NB4 (cell line): ENCODE results near the gene CWC27.
"Not testable (repeated sequence)": the region's sequence is repeated elsewhere in the genome, so short reads cannot be mapped to it uniquely, and the experiment has no call there.

Experiments used
- DNase-seq: peaks from one replicate; pipeline ENCODE4 v3.0.0; 2010; ENCODE audit warnings: low read depth
- H3K4me3 ChIP-seq: one replicate; pipeline ENCODE4 v1.5.1; 2011; ENCODE audit warnings: mild to moderate bottlenecking, low read depth, low read length, moderate library complexity
- MAX ChIP-seq: IDR thresholded peaks from 2 replicates; pipeline ENCODE4 v1.6.1; 2011; ENCODE audit warnings: low read depth, low read length
- MYC ChIP-seq: IDR thresholded peaks from 2 replicates; pipeline ENCODE4 v1.6.1; 2011; ENCODE audit warnings: low read depth, low read length
- POLR2A ChIP-seq: IDR thresholded peaks from 2 replicates; pipeline ENCODE4 v1.6.1; 2011; ENCODE audit warnings: mild to moderate bottlenecking; ENCODE audit not compliant: insufficient read length; ENCODE audit errors: extremely low read depth
- TF ChIP-seq, protein P1 (sequence below): IDR thresholded peaks from one replicate; pipeline ENCODE4 v1.5.1; 2012; ENCODE audit warnings: low read depth, low read length

The CWC27 gene

GRCh38 chr5:64923151-64923685, 154.5 kb downstream of the CWC27 start:
- TF ChIP-seq MYC (no peak), POLR2A (no peak), MAX (no peak)
- TF ChIP-seq, protein P1, sequence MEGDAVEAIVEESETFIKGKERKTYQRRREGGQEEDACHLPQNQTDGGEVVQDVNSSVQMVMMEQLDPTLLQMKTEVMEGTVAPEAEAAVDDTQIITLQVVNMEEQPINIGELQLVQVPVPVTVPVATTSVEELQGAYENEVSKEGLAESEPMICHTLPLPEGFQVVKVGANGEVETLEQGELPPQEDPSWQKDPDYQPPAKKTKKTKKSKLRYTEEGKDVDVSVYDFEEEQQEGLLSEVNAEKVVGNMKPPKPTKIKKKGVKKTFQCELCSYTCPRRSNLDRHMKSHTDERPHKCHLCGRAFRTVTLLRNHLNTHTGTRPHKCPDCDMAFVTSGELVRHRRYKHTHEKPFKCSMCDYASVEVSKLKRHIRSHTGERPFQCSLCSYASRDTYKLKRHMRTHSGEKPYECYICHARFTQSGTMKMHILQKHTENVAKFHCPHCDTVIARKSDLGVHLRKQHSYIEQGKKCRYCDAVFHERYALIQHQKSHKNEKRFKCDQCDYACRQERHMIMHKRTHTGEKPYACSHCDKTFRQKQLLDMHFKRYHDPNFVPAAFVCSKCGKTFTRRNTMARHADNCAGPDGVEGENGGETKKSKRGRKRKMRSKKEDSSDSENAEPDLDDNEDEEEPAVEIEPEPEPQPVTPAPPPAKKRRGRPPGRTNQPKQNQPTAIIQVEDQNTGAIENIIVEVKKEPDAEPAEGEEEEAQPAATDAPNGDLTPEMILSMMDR, result no peak
- peak; percentile 16 for DNase-seq
- no peak overlapping the region for H3K4me3 ChIP-seq

- TF ChIP-seq POLR2A (no peak), MYC (no peak)
- TF ChIP-seq, protein P1, result no peak
- no peak for DNase-seq
- H3K4me3 ChIP-seq, result no peak overlapping the region
Measured at GRCh38 chr5:64925123-64925522, 156.4 kb downstream of the CWC27 start.

GRCh38 chr5:64929833-64930232, 161.1 kb downstream of the CWC27 start:
- DNase-seq, result no peak
- H3K4me3 ChIP-seq, result no peak overlapping the region
- TF ChIP-seq, protein P1, result no peak
- TF ChIP-seq MAX (no peak), POLR2A (no peak), MYC (no peak)

DNA sequence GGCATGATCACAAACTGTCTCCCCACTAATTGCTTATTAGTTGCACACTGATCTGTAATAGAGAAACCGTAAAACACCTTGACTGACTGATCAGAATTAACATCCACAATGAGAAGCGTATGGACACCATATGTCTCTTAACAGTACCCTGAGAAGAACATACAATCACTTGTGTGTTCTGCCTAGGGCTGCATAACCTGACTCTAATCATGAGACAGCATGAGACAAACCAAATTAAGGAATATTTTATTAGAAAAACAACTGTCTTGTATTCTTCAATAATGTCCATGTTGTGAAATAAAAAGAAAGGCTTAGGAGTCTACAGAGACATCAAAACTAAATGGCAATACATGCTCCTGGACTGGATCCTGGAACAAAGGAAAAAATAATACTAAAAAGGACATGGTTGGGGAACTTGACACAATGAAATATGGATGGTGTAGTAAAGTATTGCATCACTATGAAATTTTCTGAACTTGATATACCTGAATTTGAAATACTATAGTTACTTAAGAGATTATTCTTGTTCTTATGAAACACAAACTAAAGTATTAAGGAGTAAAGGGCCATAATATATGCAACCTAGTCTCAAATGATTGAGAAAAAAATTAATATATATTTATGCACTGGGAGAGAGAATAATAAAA, 162.1 kb downstream of the CWC27 start:
- no peak overlapping the region for H3K4me3 ChIP-seq
- DNase-seq, result no peak
- TF ChIP-seq POLR2A, result no peak
- TF ChIP-seq MAX, result no peak
- TF ChIP-seq MYC, result no peak

DNA sequence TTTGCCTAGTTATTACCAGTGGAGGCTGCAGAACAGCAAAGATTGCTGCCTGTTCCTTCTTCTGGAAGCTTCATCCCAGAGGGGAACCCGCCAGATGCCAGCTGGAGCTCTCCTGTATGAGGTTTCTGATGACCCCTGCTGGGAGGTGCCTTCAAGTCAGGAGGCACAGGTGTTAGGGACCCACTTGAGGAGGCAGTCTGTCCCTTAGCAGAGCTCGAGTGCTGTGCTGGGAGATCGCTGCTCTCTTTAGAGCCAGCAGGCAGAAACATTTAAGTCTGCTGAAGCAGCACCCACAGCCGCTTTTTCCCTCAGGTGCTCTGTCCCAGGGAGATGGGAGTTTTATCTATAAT, 170.7 kb downstream of the CWC27 start:
- not testable (repeated sequence) for H3K4me3 ChIP-seq, DNase-seq

DNA sequence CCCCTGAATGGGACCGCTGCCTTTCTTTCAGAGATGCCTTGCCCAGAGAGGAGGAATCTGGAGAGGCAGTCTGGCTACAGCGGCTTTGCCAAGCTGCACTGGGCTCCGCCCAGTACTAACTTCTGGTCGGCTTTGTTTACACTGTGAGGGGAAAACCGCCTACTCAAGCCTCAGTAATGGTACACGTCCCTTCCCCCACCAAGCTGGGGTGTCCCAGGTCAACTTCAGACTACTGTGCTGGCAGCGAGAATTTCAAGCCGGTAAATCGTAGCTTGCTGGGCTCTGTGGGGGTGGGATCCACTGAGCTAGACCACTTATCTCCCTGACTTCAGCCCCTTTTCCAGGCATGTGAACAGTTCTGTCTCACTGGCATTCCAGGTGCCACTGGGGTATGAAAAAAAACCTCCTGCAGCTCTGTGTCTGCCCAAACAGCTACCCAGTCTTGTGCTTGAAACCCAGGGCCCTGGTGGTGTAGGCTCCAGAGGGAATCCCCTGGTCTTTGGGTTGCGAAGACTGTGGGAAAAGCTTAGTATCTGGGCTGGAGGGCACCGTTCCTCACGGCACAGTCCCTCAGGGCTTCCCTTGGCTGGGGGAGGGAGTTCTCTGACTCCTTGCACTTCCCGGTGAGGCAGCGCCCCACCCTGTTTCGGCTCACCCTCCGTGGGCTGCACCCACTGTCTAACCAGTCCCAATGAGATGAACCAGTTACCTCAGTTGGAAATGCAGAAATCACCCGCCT, 171.2 kb downstream of the CWC27 start:
- no peak overlapping the region for H3K4me3 ChIP-seq
- DNase-seq, result no peak
- TF ChIP-seq, protein P1, result no peak
- TF ChIP-seq MAX, result no peak
- TF ChIP-seq MYC, result no peak
- no peak for TF ChIP-seq POLR2A

- TF ChIP-seq MYC (no peak), POLR2A (no peak), MAX (no peak)
- TF ChIP-seq, protein P1, result no peak
- DNase-seq, result no peak
- H3K4me3 ChIP-seq, result no peak overlapping the region
Measured at GRCh38 chr5:64942460-64942859, 173.7 kb downstream of the CWC27 start.
